ENCODE measurements around the gene RNF13.
"Not testable (repeated sequence)": the region's sequence is repeated elsewhere in the genome, so short reads cannot be mapped to it uniquely, and the experiment has no call there.

The RNF13 gene

GRCh38 chr3:149801639-149802038 is 11.4 kb upstream of the RNF13 start:
- DNase-seq: no peak

DNA sequence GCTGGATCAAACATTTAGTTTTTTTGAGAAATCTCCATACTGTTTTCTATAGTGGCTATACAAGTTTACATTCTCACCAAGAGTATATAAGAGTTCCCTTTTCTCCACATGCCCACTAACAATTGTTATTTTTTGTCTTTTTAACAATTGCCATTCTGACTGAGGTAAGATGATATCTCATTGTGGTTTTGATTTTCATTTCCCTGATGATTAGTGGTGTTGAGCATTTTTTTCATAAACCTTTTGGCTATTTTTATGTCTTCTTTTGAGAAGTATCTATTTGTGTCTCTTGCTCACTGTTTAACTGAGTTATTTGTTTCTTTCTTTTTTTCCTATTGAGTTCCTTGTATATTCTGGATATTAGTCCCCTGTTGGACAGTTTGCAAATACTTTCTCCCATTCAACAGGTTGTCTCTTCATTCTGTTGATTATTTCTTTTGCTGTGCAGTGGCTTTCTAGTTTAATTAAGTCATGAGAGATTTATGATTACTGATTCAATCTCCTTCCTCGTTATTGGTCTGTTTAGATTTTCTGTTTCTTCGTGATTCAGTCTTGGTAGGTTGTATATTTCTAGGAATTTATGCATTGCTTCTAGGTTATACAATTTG is 6.7 kb upstream of the RNF13 start:
- no peak for DNase-seq

DNA sequence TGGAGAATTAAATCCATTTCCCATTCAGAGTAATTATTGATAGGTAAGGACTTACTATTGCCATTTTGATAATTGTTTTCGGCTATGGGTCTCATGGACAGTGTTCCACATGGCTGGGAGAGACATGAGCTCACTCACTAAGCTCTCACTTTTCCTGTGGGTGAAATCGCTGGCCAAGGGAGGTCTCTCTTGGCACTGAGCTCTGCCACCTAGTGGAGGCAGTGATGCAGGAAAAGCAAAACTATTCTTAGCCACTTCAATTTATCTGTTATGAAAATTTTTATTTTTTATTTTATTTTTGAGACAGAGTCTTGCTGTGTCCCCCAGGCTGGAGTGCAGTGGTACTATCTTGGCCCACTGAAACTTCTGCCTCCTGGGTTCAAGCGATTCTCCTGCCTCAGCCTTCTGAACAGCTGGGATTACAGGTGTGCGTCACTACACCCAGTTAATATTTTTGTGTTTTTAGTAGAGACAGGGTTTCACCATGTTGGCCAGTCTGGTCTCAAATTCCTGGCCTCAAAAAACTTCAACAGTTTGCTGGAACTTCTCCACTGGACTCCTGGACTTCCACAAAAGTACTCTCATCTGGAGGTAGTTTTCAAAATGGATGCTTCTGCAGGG is 4.7 kb upstream of the RNF13 start:
- DNase-seq: peak; percentile 70

GRCh38 chr3:149809699-149810098 is 3.3 kb upstream of the RNF13 start:
- DNase-seq: no peak

- no peak for DNase-seq
Measured at GRCh38 chr3:149810846-149811245, 2.2 kb upstream of the RNF13 start.

- DNase-seq: no peak
Measured at GRCh38 chr3:149812165-149812605, 830 bp upstream of the RNF13 start.

GRCh38 chr3:149813367-149814281 is 609 bp downstream of the RNF13 start:
- DNase-seq: peak; percentile 60

DNA sequence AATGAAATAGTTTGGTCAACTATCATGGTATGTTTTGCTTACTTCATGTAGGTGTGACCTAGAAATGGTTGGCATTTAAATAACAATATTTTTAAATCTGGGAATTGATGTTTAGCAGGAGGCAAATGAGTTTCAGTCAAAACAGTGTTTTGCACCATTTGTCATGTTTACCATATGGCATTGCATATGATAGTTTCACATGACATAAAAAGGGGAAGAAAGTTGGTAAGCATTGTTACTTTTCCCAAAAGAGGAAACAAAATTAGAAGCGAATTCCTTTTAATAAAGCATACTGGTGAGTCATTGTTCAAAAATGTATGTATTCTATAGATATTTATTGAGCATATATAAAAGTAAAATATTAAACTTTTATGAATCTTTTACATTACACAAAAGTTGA is 2.3 kb downstream of the RNF13 start:
- DNase-seq: no peak

DNA sequence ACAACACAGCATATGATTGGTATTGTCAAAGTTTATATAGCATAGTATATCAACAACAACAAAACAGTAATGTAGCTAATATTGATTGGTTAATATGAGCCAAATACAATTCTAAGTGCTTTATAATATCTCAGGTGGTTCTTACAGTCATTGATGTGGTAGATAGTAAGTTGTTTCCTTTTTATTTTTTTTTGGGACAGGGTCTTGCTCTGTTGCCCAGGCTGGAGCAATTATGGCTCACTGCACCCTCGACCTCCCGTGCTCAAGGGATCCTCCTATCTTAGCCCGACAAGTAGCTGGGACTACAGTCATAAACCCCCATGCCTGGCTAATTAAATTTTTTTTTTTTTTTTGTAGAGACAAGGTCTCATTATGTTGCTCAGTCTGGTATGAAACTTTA is 2.7 kb downstream of the RNF13 start:
- no peak for DNase-seq

DNA sequence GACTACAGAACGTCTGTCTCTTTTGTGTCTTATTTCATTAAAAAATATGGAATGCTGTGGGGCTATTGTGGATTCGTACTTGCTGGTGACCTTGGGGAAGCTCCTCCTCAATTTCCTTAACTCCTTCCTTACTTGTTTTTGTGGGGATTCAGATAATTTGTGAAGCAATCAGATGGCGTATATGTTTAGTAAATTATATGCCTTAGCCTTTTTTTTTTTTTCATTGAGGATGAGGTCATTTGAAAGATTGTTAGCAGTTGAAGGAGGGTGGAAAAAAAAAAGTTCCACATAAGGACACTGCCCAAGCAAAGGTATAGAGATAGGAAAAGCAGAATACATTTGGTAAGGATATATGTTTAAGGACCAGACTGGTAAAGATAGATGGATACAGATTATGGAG is 3.3 kb downstream of the RNF13 start:
- DNase-seq: no peak

GRCh38 chr3:149816986-149817385 is 4.0 kb downstream of the RNF13 start:
- DNase-seq: no peak

DNA sequence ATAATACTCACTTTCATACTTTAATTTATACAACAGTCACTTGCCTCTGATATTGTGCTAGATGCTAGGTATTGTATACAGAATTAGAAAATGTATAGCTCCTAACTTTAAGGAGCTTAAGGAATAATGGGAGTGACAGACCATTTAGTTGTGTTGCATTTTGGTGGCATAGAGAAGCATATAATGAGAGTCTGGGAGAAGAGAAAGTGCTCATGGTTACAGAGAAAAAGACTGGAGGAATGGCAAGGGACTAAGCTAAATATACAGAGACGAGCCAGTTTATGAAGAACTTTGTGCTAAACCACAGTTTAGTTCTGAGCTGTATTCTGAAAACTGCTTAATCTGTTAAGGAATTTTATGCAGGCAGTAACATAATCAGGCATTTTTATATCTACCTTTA is 6.4 kb downstream of the RNF13 start:
- no peak for DNase-seq

- no peak for DNase-seq
Measured at GRCh38 chr3:149820183-149820582, 7.2 kb downstream of the RNF13 start.

DNA sequence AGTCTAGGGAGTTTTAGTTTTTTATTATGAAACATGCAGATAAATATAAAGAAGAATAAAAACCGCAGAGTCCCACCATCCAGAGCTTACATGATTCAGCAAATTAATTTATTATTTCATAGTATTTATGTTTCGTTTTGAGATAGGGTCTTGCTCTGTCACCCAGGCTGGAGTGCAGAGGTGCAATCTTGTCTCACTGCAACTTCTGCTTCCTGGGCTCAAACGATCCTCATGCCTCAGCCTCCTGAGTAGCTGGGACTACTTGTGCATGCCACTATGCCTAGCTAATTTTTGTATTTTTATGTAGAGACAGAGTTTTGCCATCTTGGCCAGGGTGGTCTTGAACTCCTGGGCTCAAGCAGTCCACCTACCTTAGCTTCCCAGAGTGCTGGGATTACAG is 13.6 kb downstream of the RNF13 start:
- no peak for DNase-seq

DNA sequence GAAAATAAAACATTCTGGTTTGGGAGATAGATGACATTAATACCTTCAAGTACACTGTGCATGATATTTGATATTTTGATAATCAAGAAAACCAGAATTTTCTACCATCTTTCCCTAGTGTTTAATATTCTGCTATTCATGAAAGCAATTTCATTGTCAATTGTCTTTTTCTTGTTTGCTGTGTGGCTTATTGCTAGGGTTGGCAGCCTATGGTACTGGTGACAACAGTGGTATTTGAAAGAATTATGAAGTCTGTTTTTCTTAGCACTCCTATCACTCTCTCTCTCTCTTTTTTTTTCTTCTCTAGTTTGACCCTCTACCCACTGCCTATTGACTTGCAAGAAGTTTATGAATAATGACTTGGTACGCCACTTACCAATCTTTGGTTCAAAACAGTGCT is 15.4 kb downstream of the RNF13 start:
- no peak for DNase-seq

GRCh38 chr3:149829631-149830030 is 16.6 kb downstream of the RNF13 start:
- not testable (repeated sequence) for DNase-seq

GRCh38 chr3:149830902-149831301 is 17.9 kb downstream of the RNF13 start:
- no peak for DNase-seq

GRCh38 chr3:149831321-149831720 is 18.3 kb downstream of the RNF13 start:
- no peak for DNase-seq

DNA sequence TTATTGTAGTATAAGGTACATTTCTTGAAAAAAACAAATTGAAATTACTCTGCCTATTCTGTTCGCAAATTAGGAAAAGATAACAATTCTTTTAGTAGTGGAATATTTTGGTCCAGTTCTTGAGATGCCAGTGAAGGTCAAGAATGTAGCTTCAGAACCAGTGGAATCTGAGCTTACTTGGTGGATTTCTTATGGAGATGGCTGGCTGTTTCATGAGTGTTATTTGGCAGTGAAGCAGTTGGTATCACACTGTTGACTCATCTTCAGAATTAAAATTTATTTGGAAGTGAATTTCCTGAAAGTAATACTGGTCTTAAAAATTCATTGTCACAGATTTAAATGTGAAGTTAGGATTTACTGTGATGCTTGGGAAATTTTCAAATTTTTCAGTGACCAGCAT is 19.1 kb downstream of the RNF13 start:
- no peak for DNase-seq

- DNase-seq: no peak
Measured at GRCh38 chr3:149833241-149833640, 20.2 kb downstream of the RNF13 start.

GRCh38 chr3:149838491-149838890 is 25.5 kb downstream of the RNF13 start:
- not testable (repeated sequence) for DNase-seq

- not testable (repeated sequence) for DNase-seq
Measured at GRCh38 chr3:149839469-149839868, 26.5 kb downstream of the RNF13 start.

DNA sequence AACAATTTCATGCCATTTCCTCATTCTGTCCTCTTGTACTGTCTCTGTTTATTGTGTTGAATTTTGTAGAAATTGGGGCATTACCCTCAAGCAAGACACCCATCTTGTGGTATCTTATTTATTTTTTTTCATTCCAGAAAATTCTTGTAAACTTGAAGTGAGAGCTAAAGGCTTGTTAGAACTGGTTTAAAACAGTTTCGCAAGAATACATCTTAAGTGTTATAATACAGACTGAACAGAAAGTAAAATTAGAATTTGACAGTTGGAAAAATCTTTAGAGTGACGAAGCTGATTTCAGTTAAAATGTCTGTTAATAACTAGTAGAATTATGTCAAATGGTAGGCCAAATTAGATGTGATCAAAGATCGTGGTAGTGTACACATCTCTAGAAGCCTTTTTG is 26.9 kb downstream of the RNF13 start:
- no peak for DNase-seq

DNA sequence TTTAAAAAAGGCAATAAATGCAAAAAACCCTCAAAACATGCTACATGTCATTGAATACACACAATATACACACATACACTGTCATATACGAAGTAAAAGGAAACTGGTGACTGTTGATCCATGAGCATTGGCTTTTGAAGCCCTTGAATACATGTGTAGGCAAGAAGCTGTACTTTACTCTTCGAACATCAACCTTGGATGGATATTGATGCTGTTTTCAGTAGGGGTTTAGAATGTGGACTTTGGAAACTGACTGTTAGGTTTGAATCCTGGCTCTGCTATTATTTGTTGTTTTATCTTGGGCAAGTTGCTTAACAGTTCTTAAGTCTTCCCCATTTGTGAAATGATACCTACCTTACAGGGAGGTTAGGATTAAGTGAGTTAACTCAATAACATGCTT is 30.5 kb downstream of the RNF13 start:
- DNase-seq: no peak
